Measurements from ENCODE around the gene ERFL.
"Not testable (repeated sequence)": the region's sequence is repeated elsewhere in the genome, so short reads cannot be mapped to it uniquely, and the experiment has no call there.

ERFL gene

DNA sequence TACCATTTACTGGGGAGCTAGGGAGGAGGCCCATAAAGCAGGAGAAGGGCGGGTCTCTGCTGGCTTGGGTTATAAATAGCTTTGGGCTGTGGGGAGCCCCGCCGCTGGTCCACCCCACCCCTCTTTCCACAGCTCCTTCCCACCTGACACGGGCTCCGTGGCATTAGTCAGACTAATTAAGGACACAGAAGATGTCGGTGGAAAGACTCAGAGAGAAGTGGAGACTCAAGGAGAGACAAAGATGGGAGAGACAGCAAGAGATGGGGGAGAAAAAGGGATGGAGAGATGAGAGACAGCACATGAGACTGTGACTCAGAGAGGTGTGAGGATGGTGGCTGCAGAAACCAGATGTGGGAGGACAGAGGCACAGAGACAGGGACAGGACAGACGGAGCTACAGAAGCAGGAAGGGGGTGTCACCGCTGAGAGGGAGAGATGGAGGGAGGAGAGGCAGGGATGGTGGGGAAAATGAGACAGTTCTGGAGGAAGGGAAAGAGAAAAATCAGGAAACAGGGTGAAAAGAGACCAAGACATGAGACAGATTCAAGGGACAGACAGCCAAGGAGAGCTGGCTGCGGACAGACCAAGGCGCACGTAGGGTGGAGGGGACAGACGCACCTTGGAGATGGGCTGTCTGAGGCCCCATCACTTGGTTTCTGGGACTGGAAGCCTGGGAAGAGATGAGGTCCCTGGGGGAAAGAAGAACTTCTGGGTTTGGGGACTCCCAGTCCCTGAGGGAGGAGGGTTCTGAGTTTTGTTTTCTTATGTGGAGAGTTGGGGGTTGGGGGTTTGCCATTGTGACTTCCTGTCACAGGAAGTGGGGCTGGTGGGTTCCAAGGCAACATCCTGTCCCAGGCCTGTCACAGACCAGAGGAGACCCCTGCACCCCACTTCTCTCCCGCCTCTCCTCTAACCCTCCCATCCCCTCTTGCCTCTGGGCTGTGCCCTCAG lies 41.2 kb downstream of the ERFL start:
- DNase-seq: no peak
- in situ Hi-C loops (cut with MboI; ENCODE audit: low pct_unique_long_range_greater_than_20kb, low sequenced_read_pairs): no loop called here

DNA sequence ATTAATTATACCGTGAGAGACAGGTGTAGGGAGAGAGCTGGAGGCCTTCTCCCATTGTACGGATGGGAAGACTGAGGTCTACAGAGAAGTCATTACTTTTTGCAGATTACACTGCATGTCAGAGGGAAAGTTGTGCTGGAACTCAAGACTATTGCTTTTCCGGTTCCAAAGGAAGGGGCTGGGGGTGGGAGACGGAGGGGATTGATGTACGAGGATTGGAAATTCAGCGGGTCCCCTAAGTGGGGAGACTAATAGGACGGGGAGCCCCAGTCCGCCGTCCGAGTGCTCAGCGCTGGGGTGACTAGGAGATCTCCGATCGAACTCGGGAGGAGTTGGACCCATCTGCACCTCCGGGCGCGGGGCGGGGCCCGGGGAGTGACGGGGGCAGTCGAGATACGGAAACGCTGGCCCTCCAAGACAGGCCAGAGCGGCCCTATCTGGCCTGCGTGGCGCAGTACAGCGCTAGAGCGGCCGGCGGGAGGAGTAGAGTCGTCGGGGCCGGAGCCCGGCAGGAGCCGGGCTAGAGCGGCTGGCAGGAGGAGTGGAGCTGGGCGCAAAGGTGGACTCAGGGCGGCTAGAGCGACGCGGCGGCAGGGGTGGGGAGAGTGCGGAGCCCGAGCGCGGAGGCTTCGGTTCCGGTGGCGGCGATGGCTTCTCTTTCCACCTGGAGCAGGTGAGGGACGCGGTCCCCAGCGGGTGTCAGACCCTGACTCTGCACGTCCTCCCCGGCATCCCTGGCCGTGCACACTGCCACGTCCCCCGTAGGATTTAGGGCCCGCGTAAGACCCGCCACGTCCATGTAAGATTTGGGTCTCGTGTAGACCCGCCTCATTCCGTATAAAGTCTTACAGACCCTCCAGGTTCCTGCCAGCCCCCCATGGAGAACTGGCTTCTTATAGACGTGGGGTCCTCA lies 44.2 kb downstream of the ERFL start:
- DNase-seq: peak; percentile 97
- in situ Hi-C loops (cut with MboI; ENCODE audit: low pct_unique_long_range_greater_than_20kb, low sequenced_read_pairs): no loop called here

DNA sequence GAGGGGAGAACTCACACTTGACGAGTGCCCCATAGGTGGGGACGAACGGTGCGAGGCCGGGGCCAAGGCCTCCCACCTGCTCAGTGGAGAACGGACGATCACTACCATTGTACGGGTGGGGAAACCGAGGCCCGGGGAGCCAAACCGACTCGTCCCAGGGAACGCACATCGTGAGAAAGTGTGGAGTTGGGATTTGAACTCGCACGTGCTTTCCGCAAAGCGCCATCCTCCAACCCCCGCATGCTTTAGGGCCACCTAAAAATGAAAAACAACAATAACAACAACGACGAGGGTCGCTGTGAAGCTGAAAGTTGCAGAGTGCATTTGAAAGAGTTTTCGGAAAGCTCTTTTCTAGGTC lies 44.8 kb downstream of the ERFL start:
- in situ Hi-C loops (cut with MboI; ENCODE audit: low pct_unique_long_range_greater_than_20kb, low sequenced_read_pairs): no loop called here
- DNase-seq: no peak

DNA sequence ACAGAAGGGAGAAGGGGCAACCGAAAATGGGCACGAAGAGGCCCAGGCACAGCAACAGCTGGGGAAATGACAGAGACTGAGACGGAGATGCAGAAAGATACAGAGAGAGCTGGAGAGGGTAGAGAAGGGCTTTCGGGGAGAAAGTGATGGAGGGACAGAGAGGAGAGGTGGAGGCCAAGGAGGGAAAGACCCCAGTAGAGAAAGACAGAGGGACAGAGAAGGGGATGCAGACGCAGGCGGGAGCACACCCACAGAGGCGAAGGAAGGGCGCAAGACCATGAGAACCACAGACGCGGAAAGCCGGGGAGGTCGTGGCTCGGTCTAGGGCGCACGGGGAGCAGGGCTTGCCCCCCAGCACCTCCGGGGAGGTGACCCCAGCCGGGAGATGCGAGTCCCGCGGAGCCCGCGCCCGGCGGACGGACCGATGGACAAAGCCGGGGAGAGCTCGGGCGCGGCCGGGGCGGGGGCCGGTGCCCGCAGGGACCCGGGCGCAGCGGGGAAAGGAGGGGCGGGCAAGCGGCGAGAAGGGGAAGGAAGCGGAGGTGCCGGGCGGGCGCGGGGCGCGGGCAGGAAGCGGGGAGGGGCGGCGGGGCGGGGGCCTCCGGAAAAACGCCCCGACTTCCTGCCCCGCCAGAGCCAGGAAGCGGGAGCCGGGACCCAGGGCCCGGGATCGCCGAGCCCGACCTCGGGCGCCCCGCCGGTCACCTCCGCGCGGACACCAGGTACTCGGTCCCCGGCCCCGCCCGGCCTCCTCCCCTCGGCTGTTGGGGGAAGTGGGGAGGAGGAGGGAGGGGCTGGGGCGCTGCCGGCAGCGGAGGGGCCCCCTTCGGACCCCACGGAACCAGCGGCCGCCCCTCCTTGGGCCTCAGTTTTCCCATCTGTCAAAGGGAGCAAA lies 45.4 kb downstream of the ERFL start, which contains the start of gene ARHGEF1:
TSS of gene ARHGEF1 (plus strand) at position 617 of the 895 bp plus-strand sequence. CDS start 4,899 bp downstream, outside the sequence.
- DNase-seq: no peak

DNA sequence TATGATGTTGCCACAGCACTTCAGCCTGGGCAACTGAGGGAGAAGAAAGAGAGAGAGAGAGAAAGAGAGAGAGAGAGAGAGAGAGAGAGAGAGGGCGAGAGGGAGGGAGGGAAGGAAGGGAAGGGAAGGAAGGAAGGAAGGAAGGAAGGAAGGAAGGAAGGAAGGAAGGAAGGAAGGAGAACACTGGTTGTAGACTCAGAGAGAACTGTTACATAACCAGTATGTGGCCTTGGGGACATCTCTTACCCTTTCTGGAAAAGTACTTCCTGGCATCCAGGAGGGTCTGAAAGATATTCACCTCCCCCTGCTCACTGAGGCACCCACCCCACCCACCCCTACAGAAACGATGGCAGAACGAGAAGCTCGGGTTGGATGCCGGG lies 47.9 kb downstream of the ERFL start:
- in situ Hi-C loops (cut with MboI; ENCODE audit: low pct_unique_long_range_greater_than_20kb, low sequenced_read_pairs): no loop called here

More for the DNA sequence above, 45.4 kb downstream of the ERFL start, which contains the start of gene ARHGEF1:
- in situ Hi-C loops (cut with MboI; ENCODE audit: low pct_unique_long_range_greater_than_20kb, low sequenced_read_pairs): no loop called here

DNA sequence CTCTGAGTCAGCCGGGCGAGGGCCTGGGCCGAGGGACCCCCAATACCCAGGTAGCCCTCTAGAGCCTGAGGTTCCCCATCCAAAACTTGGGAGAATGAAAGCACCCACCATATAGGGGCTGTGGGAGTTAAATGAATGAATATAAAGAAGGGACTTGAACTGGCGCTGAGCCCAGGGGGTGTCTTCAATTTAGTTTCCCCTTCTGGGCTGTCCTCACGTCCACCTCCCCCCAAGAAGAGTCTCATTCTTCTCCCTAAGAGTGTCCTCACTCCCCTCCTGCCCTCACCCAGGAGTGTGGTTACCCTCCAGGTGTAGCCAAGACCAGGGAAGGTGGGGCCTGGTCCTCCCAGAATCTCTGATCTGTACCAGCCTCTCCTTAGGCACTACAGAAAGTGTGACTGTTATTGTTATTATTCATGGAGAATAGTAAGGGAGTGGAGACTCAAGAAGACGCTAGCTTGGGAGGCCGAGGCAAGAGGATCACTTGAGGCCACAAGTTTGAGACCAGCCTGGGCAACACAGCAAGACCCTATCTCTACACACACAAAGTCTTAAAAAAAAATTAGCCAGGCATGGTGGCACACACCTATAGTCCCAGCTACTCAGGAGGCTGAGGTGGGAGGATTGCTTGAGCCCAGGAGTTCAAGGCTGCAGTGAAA lies 48.5 kb downstream of the ERFL start:
- no peak for DNase-seq
- in situ Hi-C loops (cut with MboI; ENCODE audit: low pct_unique_long_range_greater_than_20kb, low sequenced_read_pairs): loop anchor here (10.0 kb wide), 1 partner anchor 65 kb away; no protein-coding TSS in a partner anchor

More for the DNA sequence above, 47.9 kb downstream of the ERFL start:
- DNase-seq: no peak

DNA sequence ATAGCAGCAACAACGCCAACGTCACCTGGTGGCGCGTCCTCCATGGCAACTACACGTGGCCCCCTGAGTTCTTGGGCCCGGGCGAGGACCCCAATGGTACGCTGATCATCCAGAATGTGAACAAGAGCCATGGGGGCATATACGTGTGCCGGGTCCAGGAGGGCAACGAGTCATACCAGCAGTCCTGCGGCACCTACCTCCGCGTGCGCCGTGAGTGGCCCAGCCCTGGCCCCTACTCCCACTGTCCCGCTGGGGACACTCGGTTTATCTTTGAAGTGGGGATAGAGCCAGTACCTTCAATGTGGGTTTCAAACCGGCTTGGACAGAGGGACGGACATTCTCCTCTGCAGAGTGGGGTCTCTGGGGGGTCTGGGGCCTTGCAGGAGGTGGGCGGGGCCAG lies 49.2 kb downstream of the ERFL start:
- in situ Hi-C loops (cut with MboI; ENCODE audit: low pct_unique_long_range_greater_than_20kb, low sequenced_read_pairs): loop anchor here (10.0 kb wide), 1 partner anchor 66 kb away; no protein-coding TSS in a partner anchor
- no peak for DNase-seq

DNA sequence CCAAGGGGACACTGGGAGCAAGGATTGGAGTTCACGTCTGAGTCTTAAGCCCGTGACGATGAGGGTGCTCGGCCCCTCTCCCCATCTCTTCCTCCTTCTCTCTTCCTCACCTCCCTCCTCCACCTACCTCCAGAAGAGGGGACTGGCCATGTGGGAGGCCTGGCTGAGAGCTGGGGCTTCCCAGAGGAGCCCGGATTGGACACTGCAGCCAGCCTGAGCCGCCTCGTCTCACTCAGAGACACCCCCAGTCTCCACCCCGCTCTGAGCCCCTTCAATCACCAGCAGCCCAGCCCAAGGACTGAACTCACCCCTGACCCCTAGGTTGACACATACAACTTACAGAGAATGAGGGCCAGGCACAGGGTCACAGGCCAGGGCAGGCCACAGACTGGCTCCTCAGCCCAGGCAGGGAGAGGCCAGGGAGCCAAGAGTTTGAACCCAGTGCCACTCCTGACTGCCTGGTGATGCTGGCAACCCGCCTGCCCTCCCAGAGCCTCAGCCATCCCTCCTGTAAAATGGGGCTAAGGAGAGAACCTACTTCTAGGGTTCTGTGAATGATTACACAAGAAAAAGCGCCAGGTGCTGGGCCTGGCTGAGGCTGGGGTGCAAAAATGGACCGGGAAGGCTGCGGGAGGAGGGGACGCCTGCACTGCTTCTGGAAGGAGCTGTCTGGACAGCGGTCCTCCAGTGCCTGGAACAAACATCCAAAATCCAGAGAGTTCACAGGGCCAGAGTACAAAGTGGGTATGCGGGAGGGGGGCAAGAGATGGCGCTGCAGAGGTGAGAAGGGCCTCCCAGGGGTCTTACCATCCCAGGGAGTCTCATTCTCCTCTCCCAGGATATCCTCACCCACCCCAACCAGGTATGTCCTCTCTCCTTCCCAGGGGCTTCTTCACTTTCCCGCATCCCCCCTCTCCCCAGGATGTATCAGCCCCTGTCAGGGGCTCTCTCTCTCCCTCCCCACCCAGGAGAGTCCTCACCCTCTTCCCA lies 50.0 kb downstream of the ERFL start:
- in situ Hi-C loops (cut with MboI; ENCODE audit: low pct_unique_long_range_greater_than_20kb, low sequenced_read_pairs): loop anchor here (10.0 kb wide), 1 partner anchor 67 kb away; no protein-coding TSS in a partner anchor
- no peak for DNase-seq

DNA sequence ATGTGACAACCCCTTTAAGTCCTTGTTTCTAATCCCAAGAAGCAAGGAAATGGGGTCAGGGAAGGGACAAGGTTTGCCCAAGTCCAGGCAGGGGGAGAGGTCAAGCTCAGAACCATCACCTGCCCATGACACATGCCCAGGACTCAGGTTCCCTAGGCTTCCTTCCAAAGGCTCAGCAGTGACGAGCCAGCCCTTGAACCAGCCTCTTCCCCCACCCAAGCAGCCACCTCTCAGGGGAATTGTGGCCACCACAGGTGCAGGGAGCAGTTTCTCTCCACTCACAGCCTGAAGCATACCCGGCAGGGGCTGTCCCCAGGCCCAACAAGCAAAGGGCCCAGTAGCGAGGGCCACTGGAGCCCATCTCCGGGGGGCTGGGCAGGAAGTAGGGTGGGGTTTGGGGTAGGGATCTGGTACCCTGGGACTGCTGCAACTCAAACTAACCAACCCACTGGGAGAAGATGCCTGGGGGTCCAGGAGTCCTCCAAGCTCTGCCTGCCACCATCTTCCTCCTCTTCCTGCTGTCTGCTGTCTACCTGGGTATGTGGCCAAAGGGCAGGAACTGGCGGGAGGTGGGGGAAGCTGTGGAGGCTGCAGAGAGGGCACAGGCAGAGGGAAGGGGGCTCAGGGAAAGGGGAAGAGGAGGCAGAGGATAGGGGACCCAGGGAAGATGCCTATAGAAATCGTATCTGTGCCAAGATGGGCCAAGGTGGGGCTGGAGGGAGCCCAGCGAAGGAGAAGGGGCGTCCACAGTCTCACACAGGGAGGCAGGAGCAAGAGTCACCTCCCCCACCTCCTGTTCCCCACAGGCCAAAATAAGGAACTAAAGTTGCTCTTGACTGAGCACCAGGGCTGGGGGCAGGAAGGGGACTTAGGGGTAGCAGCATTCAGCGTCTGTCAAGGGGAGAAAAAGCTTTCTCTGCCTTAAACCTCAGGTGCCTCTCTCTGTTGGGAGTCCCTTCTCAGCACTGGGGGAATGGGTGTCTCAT lies 51.1 kb downstream of the ERFL start, which contains the start of gene CD79A:
TSS of gene CD79A (plus strand) at position 433 of the 986 bp plus-strand sequence. CDS start at position 459, 26 bp downstream.
- in situ Hi-C loops (cut with MboI; ENCODE audit: low pct_unique_long_range_greater_than_20kb, low sequenced_read_pairs): loop anchor here (10.0 kb wide), 1 partner anchor 68 kb away; no protein-coding TSS in a partner anchor
- DNase-seq: peak; percentile 85

DNA sequence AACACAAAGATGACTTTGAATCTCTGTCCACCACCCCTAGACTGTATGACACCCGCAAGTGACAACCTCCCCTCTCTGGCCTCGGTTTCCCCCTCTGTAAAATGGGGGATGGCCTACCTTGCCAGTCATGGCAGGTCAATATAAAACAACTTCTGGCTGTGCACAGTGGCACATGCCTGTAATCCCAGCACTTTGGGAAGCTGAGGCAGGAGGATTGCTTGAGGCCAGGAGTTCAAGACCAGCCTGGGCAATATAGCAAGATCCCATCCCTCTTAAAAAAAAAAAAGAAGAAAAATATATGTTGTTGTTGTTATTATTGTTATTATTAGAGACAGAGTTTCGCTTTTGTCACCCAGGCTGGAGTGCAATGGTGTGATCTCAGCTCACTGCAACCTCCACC lies 52.3 kb downstream of the ERFL start:
- in situ Hi-C loops (cut with MboI; ENCODE audit: low pct_unique_long_range_greater_than_20kb, low sequenced_read_pairs): loop anchor here (10.0 kb wide), 1 partner anchor 69 kb away; no protein-coding TSS in a partner anchor
- not testable (repeated sequence) for DNase-seq

DNA sequence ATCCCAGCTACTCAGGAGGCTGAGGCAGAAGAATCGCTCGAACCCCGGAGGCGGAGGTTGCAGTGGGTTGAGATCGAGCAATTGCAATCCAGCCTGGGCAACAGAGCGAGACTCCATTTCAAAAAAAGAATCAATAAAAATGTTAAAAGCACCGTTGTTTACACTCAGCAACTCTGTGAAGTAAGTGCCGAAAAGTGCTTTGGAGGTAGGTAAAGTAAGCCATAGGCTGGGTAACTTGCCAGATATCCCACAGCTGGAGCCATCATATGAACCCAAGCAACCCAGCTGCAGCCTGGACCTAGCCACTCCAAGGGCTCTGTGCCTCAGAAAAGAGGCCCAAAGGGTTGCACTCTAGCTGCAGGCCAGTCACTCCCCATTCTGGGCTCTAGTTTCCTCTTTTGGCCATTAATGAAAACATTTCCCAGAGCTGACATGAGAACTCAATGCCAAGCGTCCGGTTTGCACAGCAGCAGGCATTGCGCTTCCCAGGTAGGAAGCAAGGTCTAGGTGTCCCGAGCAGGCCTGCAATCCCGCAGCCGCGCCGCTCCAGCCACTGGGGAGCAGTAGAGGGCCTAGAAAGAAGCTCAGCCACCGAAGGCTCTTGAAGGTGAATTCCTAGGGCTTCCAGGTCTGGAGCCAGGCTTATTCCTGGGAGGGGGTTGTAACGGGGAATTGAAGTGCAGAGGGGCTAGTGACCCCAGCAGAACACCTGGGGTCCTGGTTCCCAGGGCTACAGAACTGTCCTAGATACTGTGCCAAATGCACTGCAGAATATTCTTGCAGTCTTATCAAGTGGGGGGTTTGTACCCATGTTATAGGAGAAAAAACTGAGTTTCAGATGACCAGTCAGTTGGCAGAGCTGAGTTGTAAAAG lies 55.2 kb downstream of the ERFL start:
- DNase-seq: peak; percentile 88
- in situ Hi-C loops (cut with MboI; ENCODE audit: low pct_unique_long_range_greater_than_20kb, low sequenced_read_pairs): loop anchor here (10.0 kb wide), 1 partner anchor 72 kb away; no protein-coding TSS in a partner anchor

DNA sequence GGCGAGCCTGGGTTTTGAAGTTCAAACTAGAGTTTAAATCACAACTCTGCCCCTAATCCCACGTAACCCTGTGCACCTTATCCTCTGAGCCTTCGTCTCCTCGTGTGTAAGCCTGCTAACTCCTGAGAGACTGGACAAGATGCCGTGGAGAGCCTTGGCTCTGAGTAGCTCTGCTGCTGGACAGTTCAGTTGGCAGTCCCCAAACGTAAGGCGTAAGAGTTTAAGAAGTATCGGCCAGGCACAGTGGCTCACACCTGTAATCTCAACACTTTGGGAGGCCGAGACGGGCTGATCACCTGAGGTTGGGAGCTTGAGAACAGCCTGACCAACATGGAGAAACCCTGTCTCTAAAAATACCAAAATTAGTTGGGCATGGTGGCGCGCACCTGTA lies 55.9 kb downstream of the ERFL start:
- in situ Hi-C loops (cut with MboI; ENCODE audit: low pct_unique_long_range_greater_than_20kb, low sequenced_read_pairs): loop anchor here (10.0 kb wide), 1 partner anchor 72 kb away; no protein-coding TSS in a partner anchor
- DNase-seq: no peak

DNA sequence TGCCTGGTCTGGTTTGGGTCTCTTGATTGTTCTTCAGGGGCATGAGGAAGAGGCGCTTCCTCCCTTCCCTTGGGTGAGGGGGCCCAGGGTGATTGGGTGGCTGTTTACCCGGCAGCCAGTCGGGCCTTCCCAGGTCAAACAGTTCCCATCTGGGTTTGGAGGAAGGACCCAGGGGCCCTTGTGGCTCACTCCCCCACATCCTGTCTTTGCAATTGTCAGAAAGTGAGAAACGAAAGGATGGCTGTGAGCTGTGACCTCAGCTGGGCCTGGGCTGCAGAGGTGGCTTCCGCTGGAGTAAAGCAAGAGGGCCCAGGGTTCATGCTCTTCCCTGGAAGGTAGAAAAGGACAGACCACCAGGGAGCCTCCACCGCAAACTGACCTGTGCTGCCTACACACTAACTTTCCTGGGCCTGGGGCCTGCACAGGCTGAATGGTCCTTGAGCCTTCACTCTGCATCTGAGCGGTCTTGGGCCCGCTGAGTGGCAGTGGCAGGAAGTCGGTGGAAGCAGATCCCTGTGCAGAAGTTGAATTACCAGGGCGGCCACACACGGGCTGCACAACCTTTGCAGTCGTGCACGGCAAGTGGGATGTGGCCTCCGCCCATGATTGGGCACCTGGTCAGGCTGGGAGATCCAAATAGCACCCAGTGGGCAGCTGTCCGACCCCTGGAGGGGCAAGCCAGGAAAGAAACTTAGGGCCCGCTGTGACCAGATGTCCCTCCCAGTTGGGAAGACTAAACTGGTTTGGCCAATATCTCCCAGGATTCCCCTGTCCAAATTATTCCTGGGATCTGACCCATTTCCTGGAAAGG lies 56.5 kb downstream of the ERFL start:
- peak; percentile 93 for DNase-seq
- in situ Hi-C loops (cut with MboI; ENCODE audit: low pct_unique_long_range_greater_than_20kb, low sequenced_read_pairs): loop anchor here (10.0 kb wide), 1 partner anchor 73 kb away; no protein-coding TSS in a partner anchor

DNA sequence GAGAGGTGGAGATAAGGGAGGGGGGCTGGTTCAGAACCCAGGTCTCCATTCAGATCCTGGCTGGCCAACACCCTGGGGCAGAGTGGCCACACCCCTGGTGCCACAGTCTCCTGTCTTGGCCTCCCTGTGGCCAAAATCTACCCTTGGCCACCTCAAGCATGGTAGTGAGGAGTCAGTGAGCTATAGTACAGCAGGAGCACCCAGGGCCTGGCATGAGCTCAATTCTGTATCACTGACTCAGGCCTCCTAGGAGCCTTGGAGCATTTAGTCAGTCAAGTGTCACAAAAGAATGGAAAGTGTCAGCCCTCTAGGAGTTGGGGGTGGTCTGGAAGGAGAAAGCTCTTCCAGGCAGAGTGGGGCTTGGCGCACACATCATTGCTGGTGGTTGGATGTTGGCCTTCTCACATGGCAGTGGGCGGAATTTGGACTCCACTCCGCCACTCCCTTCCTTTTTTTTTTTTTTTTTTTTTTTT lies 57.8 kb downstream of the ERFL start:
- in situ Hi-C loops (cut with MboI; ENCODE audit: low pct_unique_long_range_greater_than_20kb, low sequenced_read_pairs): loop anchor here (10.0 kb wide), 1 partner anchor 74 kb away; no protein-coding TSS in a partner anchor
- peak; percentile 54 for DNase-seq

Data from KBM-7 (cell line).